Measurements from ENCODE around the gene WFDC12. TPM values are rescaled to one million over a fixed set of nuclear protein-coding genes. Genes with fewer than 3 reads are reported as not detected.

The WFDC12 gene
- total RNA-seq, 1 donor from 2014 or later, result not detected

DNA sequence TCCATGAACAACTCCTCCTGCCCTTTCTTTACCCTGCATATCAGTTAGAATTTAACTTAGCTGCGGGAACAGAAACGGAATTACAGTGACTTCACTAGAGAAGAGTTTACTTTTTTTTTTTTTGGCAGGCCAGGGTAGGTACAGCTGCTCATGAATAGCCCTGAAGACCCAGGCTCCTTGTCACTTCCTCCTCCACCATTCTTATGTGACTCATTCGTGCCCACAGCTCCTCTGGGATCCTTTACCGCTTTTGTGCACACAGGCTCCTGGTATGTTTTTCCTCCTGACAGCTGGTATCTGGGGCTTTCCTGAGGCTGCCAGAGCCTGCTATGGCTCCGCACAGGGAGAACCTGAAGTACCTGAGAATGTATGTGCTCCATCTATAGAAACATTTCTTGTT is 19.5 kb downstream of the WFDC12 start:
- Mint-ChIP-seq H3K27me3 (ENCODE audit: unreplicated experiment) (peaks cover 8% of the 10 kb centered on the region), H3K4me3 (ENCODE audit: unreplicated experiment) (no peak overlapping the region), H3K36me3 (ENCODE audit: unreplicated experiment) (no peaks in the 10 kb centered on the region), H3K4me1 (ENCODE audit: low read depth, unreplicated experiment) (no peaks in the 10 kb centered on the region), H3K27ac (ENCODE audit: unreplicated experiment) (no peak overlapping the region), H3K9me3 (ENCODE audit: unreplicated experiment) (peaks cover 3% of the 10 kb centered on the region)
- DNase-seq, result no peak
- TF ChIP-seq, protein P1, sequence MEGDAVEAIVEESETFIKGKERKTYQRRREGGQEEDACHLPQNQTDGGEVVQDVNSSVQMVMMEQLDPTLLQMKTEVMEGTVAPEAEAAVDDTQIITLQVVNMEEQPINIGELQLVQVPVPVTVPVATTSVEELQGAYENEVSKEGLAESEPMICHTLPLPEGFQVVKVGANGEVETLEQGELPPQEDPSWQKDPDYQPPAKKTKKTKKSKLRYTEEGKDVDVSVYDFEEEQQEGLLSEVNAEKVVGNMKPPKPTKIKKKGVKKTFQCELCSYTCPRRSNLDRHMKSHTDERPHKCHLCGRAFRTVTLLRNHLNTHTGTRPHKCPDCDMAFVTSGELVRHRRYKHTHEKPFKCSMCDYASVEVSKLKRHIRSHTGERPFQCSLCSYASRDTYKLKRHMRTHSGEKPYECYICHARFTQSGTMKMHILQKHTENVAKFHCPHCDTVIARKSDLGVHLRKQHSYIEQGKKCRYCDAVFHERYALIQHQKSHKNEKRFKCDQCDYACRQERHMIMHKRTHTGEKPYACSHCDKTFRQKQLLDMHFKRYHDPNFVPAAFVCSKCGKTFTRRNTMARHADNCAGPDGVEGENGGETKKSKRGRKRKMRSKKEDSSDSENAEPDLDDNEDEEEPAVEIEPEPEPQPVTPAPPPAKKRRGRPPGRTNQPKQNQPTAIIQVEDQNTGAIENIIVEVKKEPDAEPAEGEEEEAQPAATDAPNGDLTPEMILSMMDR (IDR thresholded peaks at IDR 0.05; ENCODE audit: partially characterized antibody, unreplicated experiment), result no peak

DNA sequence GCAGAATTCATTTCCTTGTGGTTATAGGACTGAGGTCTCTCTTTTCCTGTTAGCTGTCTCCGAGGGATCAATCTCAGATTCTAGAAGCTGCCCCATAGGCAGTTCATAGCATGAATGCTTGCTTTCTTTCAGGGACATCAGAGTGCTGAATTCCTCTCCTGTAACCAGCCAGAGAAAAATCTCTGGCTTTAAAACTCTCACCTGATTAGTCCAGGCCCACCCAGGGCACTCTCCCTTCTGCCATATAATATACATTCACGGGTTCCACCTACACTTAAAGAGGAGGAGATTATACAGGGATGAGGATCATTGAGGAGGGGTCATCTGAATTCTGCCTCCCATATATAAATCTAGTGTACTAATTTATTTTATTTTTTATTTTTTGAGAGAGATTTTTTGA is 21.2 kb downstream of the WFDC12 start:
- no peaks in the 10 kb centered on the region for H3K36me3 Mint-ChIP-seq (ENCODE audit: unreplicated experiment)
- H3K4me3 Mint-ChIP-seq (ENCODE audit: unreplicated experiment), result no peak overlapping the region
- no peaks in the 10 kb centered on the region for H3K4me1 Mint-ChIP-seq (ENCODE audit: low read depth, unreplicated experiment)
- H3K27me3 Mint-ChIP-seq (ENCODE audit: unreplicated experiment), result peaks cover 12% of the 10 kb centered on the region
- TF ChIP-seq, protein P1 (IDR thresholded peaks at IDR 0.05; ENCODE audit: partially characterized antibody, unreplicated experiment), result no peak
- no peak overlapping the region for H3K27ac Mint-ChIP-seq (ENCODE audit: unreplicated experiment)
- DNase-seq, result no peak
- peaks cover 5% of the 10 kb centered on the region for H3K9me3 Mint-ChIP-seq (ENCODE audit: unreplicated experiment)

DNA sequence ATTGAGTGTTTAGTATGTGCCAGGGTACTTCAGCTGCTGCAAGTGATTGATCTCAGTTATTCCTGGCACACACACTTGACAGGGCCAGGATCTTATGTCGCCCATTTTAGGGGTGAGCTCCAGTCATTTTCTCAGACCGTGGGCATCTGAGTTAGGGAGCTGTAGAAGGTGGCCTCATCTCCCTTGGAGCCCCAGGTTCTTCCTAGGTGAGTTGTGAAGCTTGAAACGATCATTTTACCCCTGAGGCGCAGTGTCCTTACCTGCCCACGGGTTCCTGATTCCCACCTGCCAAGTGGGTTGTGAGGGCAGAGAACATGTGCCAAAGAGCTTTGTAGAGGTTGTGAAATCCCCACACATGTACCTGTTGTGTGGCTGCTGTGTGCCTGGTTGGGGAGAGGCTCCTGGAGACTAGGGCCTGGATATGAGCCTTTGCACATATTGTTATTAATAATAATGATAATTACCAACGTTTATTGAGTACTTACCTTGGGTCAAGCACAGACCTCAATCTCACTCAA is 22.9 kb downstream of the WFDC12 start:
- H3K4me1 Mint-ChIP-seq (ENCODE audit: low read depth, unreplicated experiment), result no peaks in the 10 kb centered on the region
- no peak overlapping the region for H3K27ac Mint-ChIP-seq (ENCODE audit: unreplicated experiment)
- H3K9me3 Mint-ChIP-seq (ENCODE audit: unreplicated experiment), result peaks cover 5% of the 10 kb centered on the region
- no peak for DNase-seq
- H3K36me3 Mint-ChIP-seq (ENCODE audit: unreplicated experiment), result no peaks in the 10 kb centered on the region
- peaks cover 15% of the 10 kb centered on the region for H3K27me3 Mint-ChIP-seq (ENCODE audit: unreplicated experiment)
- TF ChIP-seq, protein P1 (IDR thresholded peaks at IDR 0.05; ENCODE audit: partially characterized antibody, unreplicated experiment), result no peak
- no peak overlapping the region for H3K4me3 Mint-ChIP-seq (ENCODE audit: unreplicated experiment)

DNA sequence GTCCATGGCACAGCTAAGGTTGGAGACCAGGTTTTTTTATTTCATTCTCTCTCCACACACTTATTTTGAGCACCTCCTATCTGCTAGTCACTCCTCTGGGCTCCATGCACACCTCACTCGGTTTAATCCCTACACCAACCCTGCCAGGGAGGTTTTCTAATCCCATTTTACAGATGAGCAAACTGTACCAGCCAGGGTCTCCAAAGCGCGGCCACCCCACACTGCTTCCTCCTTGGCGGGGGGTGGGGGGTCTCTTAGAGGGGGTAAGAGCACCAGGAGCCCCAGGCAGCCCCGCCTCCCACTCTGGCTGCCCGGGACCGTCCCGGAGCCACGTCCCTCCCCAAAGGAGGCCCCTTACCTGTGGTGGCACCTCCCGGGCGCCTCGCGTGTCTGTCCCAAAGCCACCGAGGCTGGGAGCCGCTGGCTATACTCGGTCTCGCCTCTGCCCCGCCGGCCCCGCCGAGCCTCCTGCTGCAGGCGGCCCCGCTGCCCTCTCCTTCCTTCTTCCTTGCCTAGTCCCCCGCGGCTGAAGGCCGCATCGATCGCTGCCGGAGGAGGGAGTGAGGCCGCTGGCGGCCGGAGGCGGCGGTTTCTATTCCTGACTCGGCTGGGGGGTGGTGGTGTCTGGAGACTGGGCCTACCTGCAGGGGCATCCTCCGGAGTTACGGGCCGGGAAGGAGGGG is 23.6 kb downstream of the WFDC12 start, which contains the start of gene KCNS1:
Gene KCNS1, minus strand, starts transcription at position 565 of the 683 bp plus-strand sequence. CDS start 1,891 bp downstream, outside the sequence.
- H3K27ac Mint-ChIP-seq (ENCODE audit: unreplicated experiment), result no peak within 1 kb of the TSS
- no peak within 1 kb of the TSS for H3K4me3 Mint-ChIP-seq (ENCODE audit: unreplicated experiment)
- DNase-seq, result peak; percentile 83
- H3K9me3 Mint-ChIP-seq (ENCODE audit: unreplicated experiment), result peaks cover 5% of the 10 kb centered on the region
- no peaks in the 10 kb centered on the region for H3K4me1 Mint-ChIP-seq (ENCODE audit: low read depth, unreplicated experiment)
- TF ChIP-seq, protein P1 (IDR thresholded peaks at IDR 0.05; ENCODE audit: partially characterized antibody, unreplicated experiment), result no peak
- no peaks in the 10 kb centered on the region for H3K36me3 Mint-ChIP-seq (ENCODE audit: unreplicated experiment)
- H3K27me3 Mint-ChIP-seq (ENCODE audit: unreplicated experiment), result peaks cover 15% of the 10 kb centered on the region

DNA sequence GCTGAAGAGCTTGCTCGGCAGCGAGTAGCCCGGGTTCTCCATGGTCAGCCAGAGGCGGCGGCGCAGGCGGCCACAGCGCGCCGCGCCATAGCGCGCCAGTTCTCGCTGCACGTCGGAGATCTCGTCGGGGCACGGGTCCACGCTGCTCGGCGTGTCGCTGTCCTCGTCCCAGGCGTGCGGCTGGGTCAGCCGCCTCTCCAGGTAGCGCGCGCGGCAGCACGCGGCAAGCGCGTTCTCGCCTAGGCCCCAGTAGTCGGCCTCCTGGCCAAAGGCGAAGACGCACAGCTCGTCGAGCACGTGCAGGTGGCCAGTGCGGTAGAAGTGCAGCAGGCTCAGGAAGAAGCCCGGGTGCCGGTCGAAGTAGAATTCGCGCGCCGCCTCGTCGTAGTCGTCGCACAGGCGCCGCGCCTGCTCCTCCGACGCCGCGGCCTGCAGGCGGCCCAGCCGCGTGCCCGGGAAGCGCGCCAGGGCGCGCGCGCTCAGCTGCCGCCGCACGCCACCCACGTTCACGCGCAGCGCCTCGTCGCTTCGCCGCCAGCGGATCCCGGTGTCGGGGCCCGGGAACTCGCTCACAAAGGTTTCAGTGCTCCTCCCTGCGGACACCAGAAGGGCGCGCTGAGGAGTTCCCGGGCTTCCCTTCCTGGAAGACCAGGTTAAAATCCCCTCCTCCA is 26.0 kb downstream of the WFDC12 start:
- peak; percentile 65 for DNase-seq
- Mint-ChIP-seq H3K4me1 (ENCODE audit: low read depth, unreplicated experiment) (no peaks in the 10 kb centered on the region), H3K36me3 (ENCODE audit: unreplicated experiment) (no peaks in the 10 kb centered on the region), H3K27me3 (ENCODE audit: unreplicated experiment) (peaks cover 13% of the 10 kb centered on the region), H3K9me3 (ENCODE audit: unreplicated experiment) (peaks cover 2% of the 10 kb centered on the region), H3K27ac (ENCODE audit: unreplicated experiment) (no peak overlapping the region), H3K4me3 (ENCODE audit: unreplicated experiment) (no peak overlapping the region)
- TF ChIP-seq, protein P1 (IDR thresholded peaks at IDR 0.05; ENCODE audit: partially characterized antibody, unreplicated experiment), result no peak

Data from glutamatergic neuron (in vitro differentiated cells).